ENCODE measurements around the gene XPR1.

- TF ChIP-seq EZH2 (IDR thresholded peaks at IDR 0.05; ENCODE audit: low read depth, low read length, severe bottlenecking) (no peak), CTCF (IDR thresholded peaks at IDR 0.05; ENCODE audit: control extremely low read depth in 1 of 3, insufficient read depth in 1 of 3, low read depth in 1 of 3, low read length in 3 of 3) (no peak), USF2 (IDR thresholded peaks at IDR 0.05; ENCODE audit: low read length) (no peak), POLR2AphosphoS5 (IDR thresholded peaks at IDR 0.05; ENCODE audit: low read depth, low read length) (no peak), TBP (IDR thresholded peaks at IDR 0.05; ENCODE audit: low read depth, low read length) (no peak), RBBP5 (IDR thresholded peaks at IDR 0.05; ENCODE audit: borderline replicate concordance, low read depth, low read length) (no peak), RFX5 (IDR thresholded peaks at IDR 0.05; ENCODE audit: borderline replicate concordance, low read depth, low read length) (no peak), POLR2A (IDR thresholded peaks at IDR 0.05; ENCODE audit: control extremely low read depth in 1 of 2, low read depth in 2 of 2, low read length in 2 of 2) (no peak), CHD2 (IDR thresholded peaks at IDR 0.05; ENCODE audit: low read length) (no peak), BACH1 (IDR thresholded peaks at IDR 0.05; ENCODE audit: low read length) (no peak), GTF2F1 (IDR thresholded peaks at IDR 0.05; ENCODE audit: borderline replicate concordance, low read depth, low read length) (no peak), RAD21 (IDR thresholded peaks at IDR 0.05 in 1 of 2, conservative IDR thresholded peaks at IDR 0.05 in 1 of 2; ENCODE audit: low read depth in 2 of 2, low read length in 2 of 2) (no peak)
Measured at GRCh38 chr1:180845352-180845751, 213.5 kb downstream of the XPR1 start.

Data from H1 (cell line).